GM18861 (cell line): ENCODE results near the gene GLYR1.

Experiments
- ATAC-seq: cut with Tn5 transposase; IDR thresholded peaks from one replicate; pipeline ENCODE4 v1.9.1; 2021; ENCODE audit not compliant: unreplicated experiment

The GLYR1 gene

GRCh38 chr16:4767872-4768548 is 79.1 kb downstream of the GLYR1 start:
- ATAC-seq = no peak

GRCh38 chr16:4766875-4767628 is 80.0 kb downstream of the GLYR1 start, which contains the start of gene ZNF500:
Gene ZNF500, minus strand, starts transcription at chr16:4767162. Its CDS starts 1,184 bp downstream, at chr16:4765978.
- ATAC-seq = peak; percentile 83

- no peak for ATAC-seq
These were observed 81.3 kb downstream of the GLYR1 start for GRCh38 chr16:4765511-4766474.

- ATAC-seq = no peak
These were observed 83.3 kb downstream of the GLYR1 start for GRCh38 chr16:4763791-4764190.

- no peak for ATAC-seq
These were observed 84.9 kb downstream of the GLYR1 start for GRCh38 chr16:4762205-4762604.

- no peak for ATAC-seq
These were observed 86.7 kb downstream of the GLYR1 start for GRCh38 chr16:4760221-4760910.

- ATAC-seq = no peak
These were observed 91.4 kb downstream of the GLYR1 start for GRCh38 chr16:4755687-4756086.

GRCh38 chr16:4754865-4755264 is 92.2 kb downstream of the GLYR1 start:
- no peak for ATAC-seq

GRCh38 chr16:4753227-4753626 is 93.9 kb downstream of the GLYR1 start:
- ATAC-seq = no peak
